Measurements from ENCODE around the gene COG2.

COG2 gene

GRCh38 chr1:230725256-230726012 is 83.2 kb downstream of the COG2 start:
- DNase-seq, result no peak

- DNase-seq, result no peak
Measured at GRCh38 chr1:230728710-230729392, 86.6 kb downstream of the COG2 start.

GRCh38 chr1:230730977-230731376 is 88.7 kb downstream of the COG2 start:
- DNase-seq, result no peak

- no peak for DNase-seq
Measured at GRCh38 chr1:230735447-230735846, 93.2 kb downstream of the COG2 start.

- no peak for DNase-seq
Measured at GRCh38 chr1:230737622-230738262, 95.5 kb downstream of the COG2 start.

- DNase-seq, result no peak
Measured at GRCh38 chr1:230739564-230740290, 97.4 kb downstream of the COG2 start.
